ENCODE measurements around the gene TESK2. TPM values are rescaled to one million over a fixed set of nuclear protein-coding genes. Genes with fewer than 3 reads are reported as not detected.
"Not testable (repeated sequence)": the region's sequence is repeated elsewhere in the genome, so short reads cannot be mapped to it uniquely, and the experiment has no call there.

Gene TESK2
- total and polyA plus RNA-seq, 12 donors = 1.1 to 21.4 (median 3.6) TPM

GRCh38 chr1:45360981-45361380, 130.0 kb downstream of the TESK2 start:
- peak in 6 of 7 donors; percentile 48 to 72 (median 54) for DNase-seq
- intact Hi-C loops (cut with DNase I) = loop anchor here in 1 of 2 donors (5.0 kb wide), 1 partner anchor 131 kb away; the partner anchor contains the start of gene TESK2

GRCh38 chr1:45359882-45360513, 131.0 kb downstream of the TESK2 start:
- H3K4me3 ChIP-seq = no peak overlapping the region
- DNase-seq = peak; percentile 66 to 90 (median 76)
- H3K27ac ChIP-seq = peak overlapping the region in 2 of 5 donors; percentile 67 to 68
- 12 to 18% (median 16%) methylated on average over 7 of the region's 7 CpGs for WGBS, 4 donors
- no peaks in the 10 kb centered on the region for H3K9me3 ChIP-seq (replicated peaks in 1 of 3)
- no peaks in the 10 kb centered on the region for H3K27me3 ChIP-seq
- peaks cover 3 to 20% of the 10 kb centered on the region in 2 donors for H3K4me1 ChIP-seq (replicated peaks in 1 of 2)
- H3K36me3 ChIP-seq (replicated peaks in 1 of 2) = no peaks in the 10 kb centered on the region
- intact Hi-C loops (cut with DNase I) = loop anchor here (5.0 kb wide), 3 partner anchors 132 to 212 kb away; partner anchors contain the start of gene TESK2 (in 1 of the 2)
- peak; percentile 69 to 91 (median 76) for TF ChIP-seq CTCF (IDR thresholded peaks at IDR 0.05)
- TF ChIP-seq POLR2A (IDR thresholded peaks at IDR 0.05) = no peak

More at GRCh38 chr1:45360981-45361380, 130.0 kb downstream of the TESK2 start:
- not testable (repeated sequence) for H3K27me3 ChIP-seq; H3K36me3 ChIP-seq (replicated peaks in 1 of 2); H3K9me3 ChIP-seq (replicated peaks in 1 of 3)
- Histone ChIP-seq H3K27ac (peak overlapping the region in 3 of 5 donors; percentile 40 to 68 (median 67)), H3K4me3 (peak overlapping the region in 1 of 4 donors; percentile 37), H3K4me1 (replicated peaks in 1 of 2) (peaks cover 3 to 20% of the 10 kb centered on the region in 2 donors)
- TF ChIP-seq CTCF (IDR thresholded peaks at IDR 0.05) = peak in 4 of 6 experiments; percentile 8 to 32 (median 28)
- peak in 1 of 2 donors; percentile 9 for TF ChIP-seq POLR2A (IDR thresholded peaks at IDR 0.05)
- WGBS, 4 donors = 42 to 57% (median 53%) methylated on average over 7 of the region's 7 CpGs

GRCh38 chr1:45356186-45356585, 134.8 kb downstream of the TESK2 start:
- H3K27me3 ChIP-seq = no peaks in the 10 kb centered on the region
- WGBS, 4 donors = 75 to 89% (median 84%) methylated on average over 4 of the region's 4 CpGs
- TF ChIP-seq POLR2A (IDR thresholded peaks at IDR 0.05) = no peak
- TF ChIP-seq CTCF (IDR thresholded peaks at IDR 0.05) = no peak
- intact Hi-C loops (cut with DNase I) = loop anchor here (5.0 kb wide), 2 partner anchors 141 to 216 kb away; no protein-coding TSS in a partner anchor
- H3K4me3 ChIP-seq = no peak overlapping the region
- peaks cover 3 to 15% of the 10 kb centered on the region in 2 donors for H3K4me1 ChIP-seq (replicated peaks in 1 of 2)
- no peaks in the 10 kb centered on the region for H3K9me3 ChIP-seq (replicated peaks in 1 of 3)
- no peaks in the 10 kb centered on the region for H3K36me3 ChIP-seq (replicated peaks in 1 of 2)
- no peak overlapping the region for H3K27ac ChIP-seq
- no peak for DNase-seq

- Histone ChIP-seq H3K4me1 (replicated peaks in 1 of 2) (peaks cover 2 to 12% of the 10 kb centered on the region in 2 donors), H3K27ac (no peak overlapping the region), H3K9me3 (replicated peaks in 1 of 3) (no peaks in the 10 kb centered on the region), H3K4me3 (no peak overlapping the region), H3K36me3 (replicated peaks in 1 of 2) (no peaks in the 10 kb centered on the region), H3K27me3 (no peaks in the 10 kb centered on the region)
- no peak for TF ChIP-seq POLR2A (IDR thresholded peaks at IDR 0.05)
- TF ChIP-seq CTCF (IDR thresholded peaks at IDR 0.05) = no peak
- intact Hi-C loops (cut with DNase I) = loop anchor here (5.0 kb wide), 2 partner anchors 142 to 217 kb away; no protein-coding TSS in a partner anchor
- WGBS, 4 donors = 49 to 68% (median 62%) methylated on average over 2 of the region's 2 CpGs
- DNase-seq = no peak
Measured at GRCh38 chr1:45355683-45356082, 135.3 kb downstream of the TESK2 start.

Data from adrenal gland (tissue), 12 donors.